Posterior cingulate gyrus (tissue), 11 donors: Measurements from ENCODE around the gene ARL10.

ENCODE experiments used
- DNase-seq, 10 donors: peaks; one replicate each; pipeline versions ENCODE4 v3.0.0 to v3.0.0-alpha.2; 2020 to 2021; ENCODE audit warnings: mixed read lengths in 3 of 10
- intact Hi-C: fragments of 100-400 bp; cut with DNase I; formaldehyde crosslinking; loops from one replicate; pipeline ENCODE4 v1.15.1; 2023

ARL10 gene

GRCh38 chr5:176361437-176362232, 3.7 kb upstream of the ARL10 start, which contains the start of gene KIAA1191:
TSS of gene KIAA1191 (minus strand) at chr5:176361764. CDS start at chr5:176359508, 2,256 bp downstream.
- peak; percentile 91 to 99 (median 96) for DNase-seq
- intact Hi-C loops = loop anchor here (1.0 kb wide), 1 partner anchor 28 kb away; no protein-coding TSS in a partner anchor

GRCh38 chr5:176362233-176362490, 3.1 kb upstream of the ARL10 start:
- intact Hi-C loops = no loop called here
- no peak for DNase-seq

- intact Hi-C loops = no loop called here
- peak in 1 of 10 donors; percentile 35 for DNase-seq
Observed at GRCh38 chr5:176364765-176365350, 429 bp upstream of the ARL10 start.

GRCh38 chr5:176366232-176366894, 1.1 kb downstream of the ARL10 start:
- no peak for DNase-seq

GRCh38 chr5:176368726-176369125, 3.4 kb downstream of the ARL10 start:
- no peak for DNase-seq
- intact Hi-C loops = no loop called here

More at GRCh38 chr5:176366232-176366894, 1.1 kb downstream of the ARL10 start:
- intact Hi-C loops = no loop called here

- intact Hi-C loops = no loop called here
- no peak for DNase-seq
Observed at GRCh38 chr5:176369934-176370711, 4.8 kb downstream of the ARL10 start.

- intact Hi-C loops = no loop called here
- DNase-seq = peak in 2 of 10 donors; percentile 43 to 51
Observed at GRCh38 chr5:176371621-176372539, 6.6 kb downstream of the ARL10 start.

- DNase-seq = peak in 1 of 10 donors; percentile 35
- intact Hi-C loops = no loop called here
Observed at GRCh38 chr5:176373100-176373818, 8.0 kb downstream of the ARL10 start.

GRCh38 chr5:176379881-176380280, 14.6 kb downstream of the ARL10 start:
- intact Hi-C loops = loop anchor here (10.0 kb wide), 1 partner anchor 155 kb away; the partner anchor contains the start of gene RNF44
- DNase-seq = no peak

GRCh38 chr5:176381423-176381822, 16.1 kb downstream of the ARL10 start:
- intact Hi-C loops = loop anchor here (10.0 kb wide), 1 partner anchor 153 kb away; the partner anchor contains the start of gene RNF44
- DNase-seq = peak in 1 of 10 donors; percentile 64

- peak in 1 of 10 donors; percentile 58 for DNase-seq
- intact Hi-C loops = loop anchor here (10.0 kb wide), 1 partner anchor 153 kb away; the partner anchor contains the start of gene RNF44
Observed at GRCh38 chr5:176381979-176382378, 16.7 kb downstream of the ARL10 start.

- intact Hi-C loops = loop anchor here (10.0 kb wide), 1 partner anchor 152 kb away; the partner anchor contains the start of gene RNF44
- peak in 1 of 10 donors; percentile 61 for DNase-seq
Observed at GRCh38 chr5:176382721-176383120, 17.4 kb downstream of the ARL10 start.

- peak in 1 of 10 donors; percentile 51 for DNase-seq
- intact Hi-C loops = loop anchor here (10.0 kb wide), 1 partner anchor 151 kb away; the partner anchor contains the start of gene RNF44
Observed at GRCh38 chr5:176383248-176383905, 18.1 kb downstream of the ARL10 start.

- intact Hi-C loops = loop anchor here (10.0 kb wide), 1 partner anchor 151 kb away; the partner anchor contains the start of gene RNF44
- no peak for DNase-seq
Observed at GRCh38 chr5:176383961-176384360, 18.7 kb downstream of the ARL10 start.

- peak in 2 of 10 donors; percentile 55 to 65 for DNase-seq
- intact Hi-C loops = loop anchor here (10.0 kb wide), 1 partner anchor 150 kb away; the partner anchor contains the start of gene RNF44
Observed at GRCh38 chr5:176384366-176384930, 19.2 kb downstream of the ARL10 start.

GRCh38 chr5:176384991-176385390, 19.7 kb downstream of the ARL10 start:
- intact Hi-C loops = loop anchor here (10.0 kb wide), 1 partner anchor 150 kb away; the partner anchor contains the start of gene RNF44
- DNase-seq = peak in 1 of 10 donors; percentile 67

- no peak for DNase-seq
- intact Hi-C loops = loop anchor here (10.0 kb wide), 1 partner anchor 148 kb away; the partner anchor contains the start of gene RNF44
Observed at GRCh38 chr5:176386491-176386890, 21.2 kb downstream of the ARL10 start.
